Liver (tissue), 9 donors: ENCODE measurements around the gene BCKDHB. TPM values are rescaled to one million over a fixed set of nuclear protein-coding genes. Genes with fewer than 3 reads are reported as not detected.

Source experiments
- DNase-seq: peaks from one replicate; pipeline ENCODE4 v3.0.0-alpha.2; 2017; ENCODE audit warnings: low spot score
- H3K27ac ChIP-seq, 2 donors: one replicate each; pipeline ENCODE4 v1.7.0; 2013; ENCODE audit warnings: inconsistent platforms in 2 of 2, low read length in 2 of 2, control low read depth in 1 of 2, low read depth in 1 of 2, mild to moderate bottlenecking in 1 of 2
- H3K27me3 ChIP-seq, 4 donors: one replicate each; pipeline versions ENCODE4 v1.6.1 to v1.7.0; 2013; ENCODE audit warnings: low read length in 3 of 4, inconsistent platforms in 1 of 4, mild to moderate bottlenecking in 1 of 4, moderate library complexity in 1 of 4; ENCODE audit not compliant: control insufficient read depth in 4 of 4, insufficient read depth in 4 of 4
- H3K36me3 ChIP-seq, 4 donors: one replicate each; pipeline versions ENCODE4 v1.6.1 to v1.7.0; 2013; ENCODE audit warnings: low read length in 3 of 4, mild to moderate bottlenecking in 3 of 4, low read depth in 1 of 4, moderate library complexity in 1 of 4; ENCODE audit not compliant: control insufficient read depth in 4 of 4, insufficient read depth in 3 of 4
- H3K4me1 ChIP-seq, 4 donors: one replicate each; pipeline versions ENCODE4 v1.6.1 to v1.7.0; 2013; ENCODE audit warnings: low read length in 3 of 4, mild to moderate bottlenecking in 3 of 4, moderate library complexity in 1 of 4; ENCODE audit not compliant: control insufficient read depth in 4 of 4, insufficient read depth in 4 of 4
- H3K4me3 ChIP-seq, 3 donors: one replicate each; pipeline versions ENCODE4 v1.6.1 to v1.7.0; 2013; ENCODE audit warnings: low read length in 3 of 3, control low read depth in 1 of 3, low read depth in 1 of 3, mild to moderate bottlenecking in 1 of 3
- H3K9ac ChIP-seq, 2 donors: one replicate each; pipeline ENCODE4 v1.7.0; 2013; ENCODE audit warnings: low read length in 2 of 2, mild to moderate bottlenecking in 2 of 2, moderate library complexity in 2 of 2, control low read depth in 1 of 2, low read depth in 1 of 2
- H3K9me3 ChIP-seq, 4 donors: one replicate each; pipeline versions ENCODE4 v1.6.1 to v1.7.0; 2013; ENCODE audit warnings: low read length in 3 of 4; ENCODE audit not compliant: control insufficient read depth in 4 of 4
- ATF3 ChIP-seq: IDR thresholded peaks from 2 replicates; pipeline ENCODE4 v1.6.1; 2016; ENCODE audit warnings: antibody characterized with exemption
- CTCF ChIP-seq: fragments of 150-350 bp; IDR thresholded peaks from 2 replicates; pipeline ENCODE4 v1.5.1; 2017; ENCODE audit warnings: improper control_type of control experiment, low read depth, low read length; ENCODE audit not compliant: missing input control
- EGR1 ChIP-seq, 2 donors: IDR thresholded peaks; 2 replicates each; pipeline ENCODE4 v1.6.1; 2016 to 2018; ENCODE audit warnings: antibody characterized with exemption in 2 of 2, low read depth in 2 of 2
- FOXA1 ChIP-seq: IDR thresholded peaks from 2 replicates; pipeline ENCODE4 v1.6.1; 2016; ENCODE audit warnings: antibody characterized with exemption
- FOXA2 ChIP-seq: IDR thresholded peaks from 2 replicates; pipeline ENCODE4 v1.6.1; 2016; ENCODE audit warnings: antibody characterized with exemption
- GABPA ChIP-seq, 2 donors: IDR thresholded peaks in 1 of 2; conservative IDR thresholded peaks in 1 of 2; 2 replicates each; pipeline ENCODE4 v1.6.1; 2016; ENCODE audit warnings: antibody characterized with exemption in 2 of 2, mild to moderate bottlenecking in 1 of 2, moderate library complexity in 1 of 2
- HNF4A ChIP-seq, 2 donors: conservative IDR thresholded peaks; 2 replicates each; pipeline ENCODE4 v1.6.1; 2016; ENCODE audit warnings: antibody characterized with exemption in 2 of 2, mild to moderate bottlenecking in 2 of 2
- HNF4G ChIP-seq: IDR thresholded peaks from 2 replicates; pipeline ENCODE4 v1.6.1; 2016; ENCODE audit warnings: antibody characterized with exemption
- JUND ChIP-seq, 2 donors: IDR thresholded peaks; 2 replicates each; pipeline ENCODE4 v1.6.1; 2016; ENCODE audit warnings: antibody characterized with exemption in 2 of 2
- NR2F2 ChIP-seq: IDR thresholded peaks from 2 replicates; pipeline ENCODE4 v1.6.1; 2016; ENCODE audit warnings: antibody characterized with exemption
- RAD21 ChIP-seq, 2 donors: IDR thresholded peaks; 2 replicates each; pipeline ENCODE4 v1.6.1; 2016; ENCODE audit warnings: antibody characterized with exemption in 2 of 2, mild to moderate bottlenecking in 2 of 2
- REST ChIP-seq: IDR thresholded peaks from 2 replicates; pipeline ENCODE4 v1.6.1; 2016; ENCODE audit warnings: antibody characterized with exemption, mild to moderate bottlenecking
- RXRA ChIP-seq, 2 donors: IDR thresholded peaks; 2 replicates each; pipeline ENCODE4 v1.6.1; 2017 to 2018; ENCODE audit warnings: antibody characterized with exemption in 2 of 2, mild to moderate bottlenecking in 1 of 2
- TAF1 ChIP-seq: conservative IDR thresholded peaks from 2 replicates; pipeline ENCODE4 v1.6.1; 2016; ENCODE audit warnings: antibody characterized with exemption, mild to moderate bottlenecking
- YY1 ChIP-seq: IDR thresholded peaks from 2 replicates; pipeline ENCODE4 v1.6.1; 2016; ENCODE audit warnings: antibody characterized with exemption, mild to moderate bottlenecking
- ZBTB33 ChIP-seq: IDR thresholded peaks from 2 replicates; pipeline ENCODE4 v1.6.1; 2016; ENCODE audit warnings: antibody characterized with exemption
- WGBS: extraction: QIAGEN DNeasy Blood & Tissue Kit; methylation state at CpG from one replicate; pipeline ENCODE4 v1.1.7; 2013; 5-methylcytosine and 5-hydroxymethylcytosine counted together
- polyA plus RNA-seq, 2 donors: library from polyadenylated mRNA; stranded (reverse) in 1 of 2; unstranded in 1 of 2; fragments of 200-250 nt in 1 of 2; fragments of >200 nt in 1 of 2; fragmentation: Nextera tagmentation in 1 of 2; extraction: Ambion mirVana in 1 of 2; gene quantifications; one replicate each; pipeline versions ENCODE4 v1.2.1 to v1.2.3, GENCODE V29; 2013 to 2015
- total RNA-seq, 2 donors: library from RNA; depleted of rRNA; stranded (reverse); fragments of >200 nt; gene quantifications; one replicate each; pipeline ENCODE4 v1.2.3, GENCODE V29; 2014
- donor health status: healthy.
- donor health status: healthy.
- donor health status: healthy.
- donor health status: healthy.
- donor health status: healthy.

BCKDHB gene
- total and polyA plus RNA-seq, 4 donors: 13.0 to 74.8 (median 31.6) TPM

GRCh38 chr6:80142586-80142985 lies 36.1 kb downstream of the BCKDHB start:
- no peak for TF ChIP-seq ATF3
- no peak for TF ChIP-seq FOXA1
- no peak for TF ChIP-seq TAF1
- Histone ChIP-seq H3K9ac (no peak overlapping the region), H3K27me3 (no peaks in the 10 kb centered on the region), H3K4me3 (no peak overlapping the region), H3K9me3 (no peaks in the 10 kb centered on the region), H3K27ac (no peak overlapping the region), H3K4me1 (no peaks in the 10 kb centered on the region), H3K36me3 (peaks cover 0 to 17% (median 0%) of the 10 kb centered on the region in 4 donors)
- no peak for DNase-seq
- WGBS: 92% methylated on average over 1 of the region's 1 CpG

GRCh38 chr6:80143419-80143937 lies 37.0 kb downstream of the BCKDHB start:
- Histone ChIP-seq H3K36me3 (peaks cover 0 to 17% (median 0%) of the 10 kb centered on the region in 4 donors), H3K27ac (no peak overlapping the region), H3K9me3 (no peaks in the 10 kb centered on the region), H3K9ac (no peak overlapping the region), H3K4me1 (no peaks in the 10 kb centered on the region), H3K4me3 (no peak overlapping the region), H3K27me3 (no peaks in the 10 kb centered on the region)
- WGBS: 71% methylated on average over 3 of the region's 3 CpGs
- TF ChIP-seq FOXA1 (no peak), CTCF (no peak), TAF1 (no peak), ZBTB33 (no peak), ATF3 (no peak), RAD21 (IDR thresholded peaks at IDR 0.05) (no peak), RXRA (IDR thresholded peaks at IDR 0.05) (no peak), JUND (IDR thresholded peaks at IDR 0.05) (no peak), YY1 (no peak), NR2F2 (no peak), HNF4A (conservative IDR thresholded peaks at IDR 0.05) (no peak), GABPA (IDR thresholded peaks at IDR 0.05 in 1 of 2, conservative IDR thresholded peaks at IDR 0.05 in 1 of 2) (no peak), HNF4G (no peak)
- no peak for DNase-seq

GRCh38 chr6:80144753-80145315 lies 38.4 kb downstream of the BCKDHB start:
- no peaks in the 10 kb centered on the region for H3K27me3 ChIP-seq
- no peaks in the 10 kb centered on the region for H3K9me3 ChIP-seq
- H3K9ac ChIP-seq: no peak overlapping the region
- DNase-seq: no peak
- no peaks in the 10 kb centered on the region for H3K4me1 ChIP-seq
- H3K4me3 ChIP-seq: no peak overlapping the region
- H3K27ac ChIP-seq: no peak overlapping the region
- 95% methylated on average over 4 of the region's 4 CpGs for WGBS
- H3K36me3 ChIP-seq: peaks cover 0 to 17% (median 0%) of the 10 kb centered on the region in 4 donors
- TF ChIP-seq REST (no peak), FOXA1 (no peak), TAF1 (no peak), GABPA (IDR thresholded peaks at IDR 0.05 in 1 of 2, conservative IDR thresholded peaks at IDR 0.05 in 1 of 2) (no peak), ZBTB33 (no peak), HNF4A (conservative IDR thresholded peaks at IDR 0.05) (no peak), ATF3 (no peak), EGR1 (IDR thresholded peaks at IDR 0.05; ENCODE audit: low read depth in 2 of 2) (no peak), FOXA2 (no peak), RAD21 (IDR thresholded peaks at IDR 0.05) (no peak)
